K562 (cell line): ENCODE results near the gene AKT2. TPM values are rescaled to one million over a fixed set of nuclear protein-coding genes. Genes with fewer than 3 reads are reported as not detected.

Experiments used
- BRD4 ChIP-seq: fragments of 200-600 bp; sonication (generic); IDR thresholded peaks from 2 replicates; pipeline ENCODE4 v1.6.1; 2017; ENCODE audit warnings: inconsistent platforms
- CREB3 ChIP-seq: fragments of 450-650 bp; conservative IDR thresholded peaks from 2 replicates; pipeline ENCODE4 v1.6.1; 2016; ENCODE audit warnings: missing genetic modification characterization, low read depth, mild to moderate bottlenecking, missing compliant biosample characterization, moderate library complexity
- E2F5 ChIP-seq: sonication (generic); formaldehyde crosslinking; IDR thresholded peaks from 2 replicates; pipeline ENCODE4 v1.8.0; 2022; ENCODE audit warnings: mild to moderate bottlenecking, missing genetic modification reagents
- EZH2 ChIP-seq: IDR thresholded peaks from 2 replicates; pipeline ENCODE4 v1.6.1; 2012; ENCODE audit warnings: low read depth, mild to moderate bottlenecking, inconsistent platforms, low read length, borderline replicate concordance
- FOXK2 ChIP-seq, 2 experiments: fragments of 450-650 bp; IDR thresholded peaks in 1 of 2; conservative IDR thresholded peaks in 1 of 2; 2 replicates each; pipeline ENCODE4 v1.6.1; 2016; ENCODE audit warnings: low read depth in 2 of 2, mild to moderate bottlenecking in 1 of 2
- NFE2 ChIP-seq: IDR thresholded peaks from 2 replicates; pipeline ENCODE4 v1.6.1; 2014; ENCODE audit warnings: antibody characterized with exemption, low read depth
- NFRKB ChIP-seq: fragments of 450-650 bp; IDR thresholded peaks from 2 replicates; pipeline ENCODE4 v1.6.1; 2016; ENCODE audit warnings: low read depth
- PCBP2 ChIP-seq: fragments of 200-400 bp; formaldehyde crosslinking; IDR thresholded peaks from 2 replicates; pipeline ENCODE4 v1.6.1; 2018; ENCODE audit warnings: low read length, low read depth, mild to moderate bottlenecking, moderate library complexity; ENCODE audit not compliant: poor library complexity, severe bottlenecking
- POLR2B ChIP-seq: fragments of 450-650 bp; IDR thresholded peaks from 2 replicates; pipeline ENCODE4 v1.6.1; 2018; ENCODE audit warnings: low read depth; ENCODE audit not compliant: partially characterized antibody
- SRSF3 ChIP-seq: fragments of 200-400 bp; formaldehyde crosslinking; IDR thresholded peaks from 2 replicates; pipeline ENCODE4 v1.6.1; 2016; ENCODE audit warnings: mild to moderate bottlenecking, low read length, moderate library complexity; ENCODE audit not compliant: insufficient read depth
- ZBTB12 ChIP-seq: fragments of 250-450 bp; sonication (Bioruptor Pico); IDR thresholded peaks from 2 replicates; pipeline ENCODE4 v1.4.0; 2020
- ZBTB26 ChIP-seq: fragments of 450-650 bp; formaldehyde crosslinking; IDR thresholded peaks from 2 replicates; pipeline ENCODE4 v1.4.0; 2022; ENCODE audit warnings: missing genetic modification characterization
- ZBTB33 ChIP-seq: sonication (generic); formaldehyde crosslinking; IDR thresholded peaks from 2 replicates; pipeline ENCODE4 v1.8.1; 2023; ENCODE audit warnings: mild to moderate bottlenecking, missing genetic modification reagents
- ZKSCAN8 ChIP-seq: fragments of 200-800 bp; sonication (Bioruptor generic); IDR thresholded peaks from 2 replicates; pipeline ENCODE4 v1.6.1; 2016; ENCODE audit warnings: missing genetic modification characterization, missing compliant biosample characterization
- ZMIZ1 ChIP-seq, 2 experiments: fragments of 150-350 bp in 1 of 2; IDR thresholded peaks; 2 replicates each; pipeline ENCODE4 v1.6.1; 2012 to 2016; ENCODE audit warnings: low read depth in 2 of 2, low read length in 2 of 2, mild to moderate bottlenecking in 1 of 2, moderate library complexity in 1 of 2
- ZNF354B ChIP-seq: fragments of 250-450 bp; sonication (Bioruptor Pico); IDR thresholded peaks from 2 replicates; pipeline ENCODE4 v1.4.0; 2020
- polyA plus RNA-seq, 8 experiments: library from polyadenylated mRNA; depleted of rRNA in 4 of 8; stranded (reverse) in 5 of 8; unstranded in 3 of 8; fragments of >200 nt; fragmentation: Nextera tagmentation in 2 of 8; fragmentation: Illumina TruSeq in 1 of 8; extraction: Ambion mirVana in 2 of 8; extraction: Trizol in 1 of 8; gene quantifications; 2 replicates each; pipeline versions ENCODE4 v1.2.1 to v1.2.3, GENCODE V29; 2011 to 2014; ENCODE audit warnings: inconsistent platforms in 1 of 8, missing spikeins in 1 of 8
- total RNA-seq, 7 experiments: library from RNA; depleted of rRNA in 6 of 7; stranded (reverse); fragments of >200 nt in 6 of 7; fragmentation: Illumina TruSeq in 2 of 7; extraction: Trizol in 2 of 7; gene quantifications; 2 replicates each; pipeline versions ENCODE4 v1.2.1 to v1.2.3, GENCODE V29; 2011 to 2021; ENCODE audit warnings: low replicate concordance in 1 of 7

Gene AKT2
- total and polyA plus RNA-seq, 9 of the 15 experiments (the other 6 are each of a cell fraction or from before 2014, with no cell fraction given): 1.1 to 132 (median 67.7) TPM

GRCh38 chr19:40285353-40286234 is 449 bp upstream of the AKT2 start (continued):
- TF ChIP-seq ZMIZ1 (IDR thresholded peaks at IDR 0.05; ENCODE audit: low read depth in 2 of 2, low read length in 2 of 2) (0 out of 4 replicates have a peak, but pooled peaks of 1 of the 2 experiments have one; percentile 14), NFE2 (no peak), ZKSCAN8 (CRISPR knock-in tag) (no peak), SRSF3 (no peak), NFRKB (0 out of 2 replicates have a peak, but pooled peaks have one; percentile 57), ZBTB12 (CRISPR knock-in tag) (peak; percentile 58; the same call in 1 of the 2 replicates), FOXK2 (conservative IDR thresholded peaks at IDR 0.05 in 1 of 2, IDR thresholded peaks at IDR 0.05 in 1 of 2; ENCODE audit: low read depth in 2 of 2) (peak; percentile 90 to 98), POLR2B (peak; percentile 53), BRD4 (0 out of 2 replicates have a peak, but pooled peaks have one; percentile 49), ZBTB33 (CRISPR knock-in tag) (0 out of 2 replicates have a peak, but pooled peaks have one; percentile 33), EZH2 (no peak), ZBTB26 (CRISPR knock-in tag) (no peak), CREB3 (tag) (peak; percentile 91), PCBP2 (no peak), E2F5 (CRISPR knock-in tag) (no peak), ZNF354B (no peak)
